Heart left ventricle (tissue), 16 donors: ENCODE measurements around the gene ACO1. TPM values are rescaled to one million over a fixed set of nuclear protein-coding genes. Genes with fewer than 3 reads are reported as not detected.
A peak's percentile ranks its signal among the peaks of the same experiment; 100 is the strongest.

Experiments used
- ATAC-seq, 4 donors: fragments of 200-7000 bp; cut with Tn5 transposase; one replicate each; pipeline ENCODE4 v1.9.1; 2020 to 2022; ENCODE audit warnings: moderate library complexity in 4 of 4, mild to moderate bottlenecking in 3 of 4, moderate number of reproducible peaks in 1 of 4
- DNase-seq, 5 donors: peaks; one replicate each; pipeline ENCODE4 v3.0.0-alpha.2; 2020
- H3K27ac ChIP-seq, 12 donors: fragments of 200-600 bp; sonication (generic) in 4 of 12; one replicate each; pipeline versions ENCODE4 v1.5.0 to v1.8.0; 2016 to 2022; ENCODE audit warnings: mild to moderate bottlenecking in 2 of 12
- H3K27me3 ChIP-seq, 9 donors: fragments of 200-600 bp; sonication (generic) in 2 of 9; one replicate each; pipeline versions ENCODE4 v1.5.1 to v1.8.0; 2016 to 2022; ENCODE audit warnings: mild to moderate bottlenecking in 3 of 9
- H3K36me3 ChIP-seq, 9 donors: fragments of 200-600 bp; sonication (generic) in 2 of 9; one replicate each; pipeline versions ENCODE4 v1.5.0 to v1.8.0; 2018 to 2022; ENCODE audit warnings: mild to moderate bottlenecking in 2 of 9
- H3K4me1 ChIP-seq, 12 donors: fragments of 200-600 bp; sonication (generic) in 4 of 12; one replicate each; pipeline versions ENCODE4 v1.5.0 to v1.8.0; 2016 to 2022; ENCODE audit warnings: mild to moderate bottlenecking in 3 of 12
- H3K4me3 ChIP-seq, 12 donors: fragments of 200-600 bp; sonication (generic) in 4 of 12; one replicate each; pipeline versions ENCODE4 v1.5.0 to v1.8.0; 2017 to 2022; ENCODE audit warnings: mild to moderate bottlenecking in 9 of 12, moderate library complexity in 4 of 12
- H3K9me3 ChIP-seq, 12 donors: fragments of 200-600 bp; sonication (generic) in 4 of 12; one replicate each; pipeline versions ENCODE4 v1.5.0 to v1.8.0; 2016 to 2022; ENCODE audit warnings: mild to moderate bottlenecking in 1 of 12
- POLR2A ChIP-seq, 2 donors: fragments of 450-650 bp; IDR thresholded peaks; one replicate each; pipeline ENCODE4 v1.6.1; 2017; ENCODE audit warnings: antibody characterized with exemption in 2 of 2, mild to moderate bottlenecking in 2 of 2, moderate library complexity in 2 of 2
- WGBS, 4 donors: extraction: QIAGEN DNeasy Blood & Tissue Kit in 2 of 4; methylation state at CpG; one replicate each; pipeline versions ENCODE4 v1.1.5 to v1.1.7; 2013 to 2018; 5-methylcytosine and 5-hydroxymethylcytosine counted together
- intact Hi-C, 10 donors: fragments of 100-400 bp; cut with DNase I; formaldehyde crosslinking; loops; one replicate each; pipeline versions ENCODE4 v1.11.1 to v1.14.2; 2022
- polyA plus RNA-seq, 2 donors: library from polyadenylated mRNA; stranded (reverse); fragments of 200-250 nt; gene quantifications; one replicate each; pipeline ENCODE4 v1.2.3, GENCODE V29; 2013
- total RNA-seq, 9 donors: library from RNA; depleted of rRNA in 2 of 9; stranded (reverse); fragments of >200 nt in 2 of 9; fragmentation: NEBNext Ultra II Directional in 3 of 9; extraction: Animal tissue kit (Norgen Biotek cat#: 25700) in 3 of 9; gene quantifications; one replicate each; pipeline versions ENCODE4 v1.1.0 to v1.2.4, GENCODE V29; 2016 to 2023
- TF ChIP-seq, protein P1 (sequence below), 12 donors: fragments of 200-600 bp; sonication (generic) in 4 of 12; IDR thresholded peaks; one replicate each; pipeline versions ENCODE4 v1.5.0 to v1.8.0; 2018 to 2022; ENCODE audit warnings: antibody characterized with exemption in 12 of 12, mild to moderate bottlenecking in 5 of 12
- donor health status: ischemic (EF 13 %, LVEDD 7.1; RV severe dilation, severe dysfunction).
- donor health status: healthy with polysubstance abuse.
- donor health status: DM: no; HTN: yes; CAD: no.
- donor health status: DM: no; HTN: no; CAD: no.
- donor health status: ischemic (EF 25% LVEDD 6.9; RV normal size, moderate dysfunction).
- donor health status: ischemic (EF 25% LVEDD 5.7; RV mildly dilated, moderate dysfunction).
- donor health status: healthy.
- donor health status: DM: yes; HTN: yes; CAD: no.
- donor health status: ischemic (EF 35%, LVEDD 5.7; RV mildly dilated, moderate dysfunction).
- donor health status: nonischemic (EF 11% LVEDD 7.7; RV severe dilation, severe dysfunction).
- donor health status: DM: yes; HTN: yes; CAD: no.
- donor health status: PGD.
- donor health status: ischemic (EF 29% LVEDD 5.4; RV normal size, mild dysfunction).
- donor health status: nonischemic (EF 23%, LVEDD 6.1; RV moderate dilation, normal function).

Gene ACO1
- total and polyA plus RNA-seq, 11 donors = 17.6 to 68.3 (median 60.7) TPM

DNA sequence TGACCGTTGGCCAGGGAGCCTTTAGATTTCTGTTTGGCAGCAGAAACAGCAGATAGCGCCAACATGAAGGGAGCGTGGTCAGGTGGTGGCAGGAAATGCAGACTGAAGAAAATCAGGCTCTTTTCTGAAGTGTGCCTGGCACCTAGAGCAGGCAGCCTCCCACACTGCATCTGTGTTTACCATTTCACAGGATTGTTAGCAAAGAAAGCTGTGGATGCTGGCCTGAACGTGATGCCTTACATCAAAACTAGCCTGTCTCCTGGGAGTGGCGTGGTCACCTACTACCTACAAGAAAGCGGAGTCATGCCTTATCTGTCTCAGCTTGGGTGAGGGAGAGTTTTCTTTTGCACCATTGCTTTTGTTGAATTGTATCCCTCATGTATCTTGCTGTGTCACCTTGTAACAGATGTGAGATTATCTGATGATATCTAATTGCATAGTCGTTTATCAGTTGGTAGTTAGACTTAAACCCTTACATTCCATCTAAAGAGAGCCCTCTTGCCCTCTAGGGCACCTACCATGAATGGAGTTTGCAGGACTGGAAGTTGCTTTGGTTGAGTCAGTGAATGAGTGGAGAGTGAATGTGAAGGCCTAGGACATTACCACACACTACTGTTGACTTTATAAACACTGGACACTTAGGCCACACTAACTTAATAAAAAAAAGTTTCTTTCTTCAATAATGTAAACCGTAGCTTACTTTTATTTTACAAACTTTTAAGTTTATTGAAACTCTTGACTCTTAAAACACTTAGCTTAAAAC, 42.8 kb downstream of the ACO1 start:
- no peak overlapping the region for H3K27ac ChIP-seq
- H3K27me3 ChIP-seq = no peaks in the 10 kb centered on the region
- intact Hi-C loops = loop anchor here in 1 of 10 donors (5.0 kb wide), 1 partner anchor 45 kb away; the partner anchor contains the start of gene ACO1
- H3K4me3 ChIP-seq = no peak overlapping the region
- ATAC-seq (peak in 3 of 4 donors; percentile 13 to 41 (median 22)), DNase-seq (no peak)
- H3K36me3 ChIP-seq = peaks cover 0 to 100% (median 87%) of the 10 kb centered on the region in 9 donors
- no peak for TF ChIP-seq POLR2A (IDR thresholded peaks at IDR 0.05)
- TF ChIP-seq, protein P1, sequence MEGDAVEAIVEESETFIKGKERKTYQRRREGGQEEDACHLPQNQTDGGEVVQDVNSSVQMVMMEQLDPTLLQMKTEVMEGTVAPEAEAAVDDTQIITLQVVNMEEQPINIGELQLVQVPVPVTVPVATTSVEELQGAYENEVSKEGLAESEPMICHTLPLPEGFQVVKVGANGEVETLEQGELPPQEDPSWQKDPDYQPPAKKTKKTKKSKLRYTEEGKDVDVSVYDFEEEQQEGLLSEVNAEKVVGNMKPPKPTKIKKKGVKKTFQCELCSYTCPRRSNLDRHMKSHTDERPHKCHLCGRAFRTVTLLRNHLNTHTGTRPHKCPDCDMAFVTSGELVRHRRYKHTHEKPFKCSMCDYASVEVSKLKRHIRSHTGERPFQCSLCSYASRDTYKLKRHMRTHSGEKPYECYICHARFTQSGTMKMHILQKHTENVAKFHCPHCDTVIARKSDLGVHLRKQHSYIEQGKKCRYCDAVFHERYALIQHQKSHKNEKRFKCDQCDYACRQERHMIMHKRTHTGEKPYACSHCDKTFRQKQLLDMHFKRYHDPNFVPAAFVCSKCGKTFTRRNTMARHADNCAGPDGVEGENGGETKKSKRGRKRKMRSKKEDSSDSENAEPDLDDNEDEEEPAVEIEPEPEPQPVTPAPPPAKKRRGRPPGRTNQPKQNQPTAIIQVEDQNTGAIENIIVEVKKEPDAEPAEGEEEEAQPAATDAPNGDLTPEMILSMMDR (IDR thresholded peaks at IDR 0.05) = no peak
- H3K4me1 ChIP-seq = peaks cover 0 to 5% (median 0%) of the 10 kb centered on the region in 12 donors
- H3K9me3 ChIP-seq = no peaks in the 10 kb centered on the region
- 65 to 83% (median 74%) methylated on average over 8 of the region's 8 CpGs for WGBS, 4 donors

- intact Hi-C loops = loop anchor here in 7 of 10 donors (2.0 to 10.0 kb wide), 8 partner anchors 33 to 544 kb away; partner anchors contain the start of genes ACO1 (in 3 of the 7) and NDUFB6 (in 2 of the 7)
- peaks cover 0 to 100% (median 88%) of the 10 kb centered on the region in 9 donors for H3K36me3 ChIP-seq
- no peaks in the 10 kb centered on the region for H3K27me3 ChIP-seq
- 81 to 85% (median 85%) methylated on average over 5 of the region's 5 CpGs for WGBS, 4 donors
- peaks cover 0 to 5% (median 0%) of the 10 kb centered on the region in 12 donors for H3K4me1 ChIP-seq
- no peak for DNase-seq
- no peak overlapping the region for H3K27ac ChIP-seq
- TF ChIP-seq, protein P1 (IDR thresholded peaks at IDR 0.05) = no peak
- no peak for ATAC-seq
- H3K4me3 ChIP-seq = no peak overlapping the region
- H3K9me3 ChIP-seq = no peaks in the 10 kb centered on the region
Measured at GRCh38 chr9:32430720-32431119, 46.3 kb downstream of the ACO1 start.

GRCh38 chr9:32431196-32431595, 46.8 kb downstream of the ACO1 start:
- intact Hi-C loops = loop anchor here in 7 of 10 donors (2.0 to 10.0 kb wide), 8 partner anchors 34 to 544 kb away; partner anchors contain the start of genes ACO1 (in 3 of the 7) and NDUFB6 (in 2 of the 7)
- peaks cover 0 to 100% (median 88%) of the 10 kb centered on the region in 9 donors for H3K36me3 ChIP-seq
- 89 to 94% (median 92%) methylated on average over 8 of the region's 8 CpGs for WGBS, 4 donors

More at GRCh38 chr9:32431196-32431595, 46.8 kb downstream of the ACO1 start:
- TF ChIP-seq, protein P1 (IDR thresholded peaks at IDR 0.05) = no peak
- no peak for TF ChIP-seq POLR2A (IDR thresholded peaks at IDR 0.05)
- Histone ChIP-seq H3K9me3 (no peaks in the 10 kb centered on the region), H3K27ac (no peak overlapping the region), H3K27me3 (no peaks in the 10 kb centered on the region), H3K4me3 (no peak overlapping the region), H3K4me1 (peaks cover 0 to 5% (median 0%) of the 10 kb centered on the region in 12 donors)
- no peak for DNase-seq
- no peak for ATAC-seq
